CD14-positive monocyte (primary cell): ENCODE results near the gene AOPEP. TPM values are rescaled to one million over a fixed set of nuclear protein-coding genes. Genes with fewer than 3 reads are reported as not detected.

Experiments used
- DNase-seq, 3 donors: peaks; one replicate each; pipeline ENCODE4 v3.0.0-alpha.2; 2011 to 2022
- H2AFZ ChIP-seq: 2 replicates; pipeline ENCODE4 v1.6.0; 2012; ENCODE audit warnings: mild to moderate bottlenecking, low read depth, low read length, inconsistent platforms; ENCODE audit not compliant: insufficient read depth, poor library complexity, severe bottlenecking
- H3K27ac ChIP-seq, 2 donors: 1 replicate in 1 of 2; 2 replicates in 1 of 2; pipeline ENCODE4 v1.5.1; 2012 to 2013; ENCODE audit warnings: low read length in 2 of 2, control low read depth in 1 of 2, inconsistent platforms in 1 of 2, low read depth in 1 of 2, mild to moderate bottlenecking in 1 of 2
- H3K27me3 ChIP-seq, 2 donors: one replicate each; pipeline versions ENCODE4 v1.6.0 to v1.6.1; 2011 to 2013; ENCODE audit warnings: low read length in 2 of 2; ENCODE audit not compliant: control insufficient read depth in 2 of 2, insufficient read depth in 2 of 2
- H3K36me3 ChIP-seq, 2 donors: replicated peaks in 1 of 2; 1 replicate in 1 of 2; 2 replicates in 1 of 2; pipeline versions ENCODE4 v1.5.1 to v1.6.1; 2012 to 2013; ENCODE audit warnings: low read length in 2 of 2, control low read depth in 1 of 2, inconsistent platforms in 1 of 2, mild to moderate bottlenecking in 1 of 2; ENCODE audit not compliant: insufficient read depth in 2 of 2, control insufficient read depth in 1 of 2
- H3K4me1 ChIP-seq, 2 donors: 1 replicate in 1 of 2; 2 replicates in 1 of 2; pipeline versions ENCODE4 v1.5.1 to v1.6.1; 2012 to 2013; ENCODE audit warnings: low read length in 2 of 2, control low read depth in 1 of 2, inconsistent platforms in 1 of 2, mild to moderate bottlenecking in 1 of 2, moderate library complexity in 1 of 2; ENCODE audit not compliant: insufficient read depth in 2 of 2, control insufficient read depth in 1 of 2
- H3K4me2 ChIP-seq: replicated peaks from 2 replicates; pipeline ENCODE3; 2012; ENCODE audit warnings: low read length, moderate library complexity, mild to moderate bottlenecking; ENCODE audit not compliant: poor library complexity, severe bottlenecking; ENCODE audit errors: extremely low read depth
- H3K4me3 ChIP-seq, 3 experiments: fragments of 200-600 bp in 1 of 3; sonication (generic) in 1 of 3; replicated peaks in 1 of 3; 1 replicate in 2 of 3; 2 replicates in 1 of 3; pipeline ENCODE4 v1.5.1; 2011 to 2013; ENCODE audit warnings: low read length in 3 of 3, mild to moderate bottlenecking in 3 of 3, control low read depth in 2 of 3, low read depth in 2 of 3, inconsistent platforms in 1 of 3, moderate library complexity in 1 of 3
- H3K79me2 ChIP-seq: 2 replicates; pipeline ENCODE4 v1.6.0; 2012; ENCODE audit warnings: mild to moderate bottlenecking, control low read depth, inconsistent platforms, low read length, moderate library complexity; ENCODE audit not compliant: insufficient read depth
- H3K9ac ChIP-seq: 2 replicates; pipeline ENCODE4 v1.6.0; 2017; ENCODE audit warnings: low read length, mild to moderate bottlenecking; ENCODE audit not compliant: insufficient read depth, poor library complexity, severe bottlenecking
- H3K9me3 ChIP-seq, 2 donors: replicated peaks in 1 of 2; 1 replicate in 1 of 2; 2 replicates in 1 of 2; pipeline versions ENCODE4 v1.5.1 to v1.6.1; 2012 to 2013; ENCODE audit warnings: low read length in 2 of 2, control low read depth in 1 of 2; ENCODE audit not compliant: control insufficient read depth in 1 of 2, insufficient read depth in 1 of 2
- H4K20me1 ChIP-seq: 2 replicates; pipeline ENCODE4 v1.6.0; 2012; ENCODE audit warnings: mild to moderate bottlenecking, low read length, control low read depth, moderate library complexity; ENCODE audit not compliant: insufficient read depth
- H3K27ac Mint-ChIP-seq, 7 donors: one replicate each; pipeline ENCODE4 v1.8.0; 2020; ENCODE audit warnings: mild to moderate bottlenecking in 7 of 7, mixed read lengths in 7 of 7, moderate library complexity in 6 of 7, inconsistent platforms in 2 of 7
- H3K27me3 Mint-ChIP-seq, 3 donors: one replicate each; pipeline ENCODE4 v1.8.0; 2021 to 2022; ENCODE audit warnings: low read depth in 3 of 3, mild to moderate bottlenecking in 3 of 3, mixed read lengths in 3 of 3, moderate library complexity in 3 of 3, inconsistent platforms in 1 of 3
- H3K36me3 Mint-ChIP-seq, 2 donors: one replicate each; pipeline ENCODE4 v1.8.0; 2020; ENCODE audit warnings: mixed read lengths in 2 of 2, inconsistent platforms in 1 of 2, mild to moderate bottlenecking in 1 of 2
- H3K4me1 Mint-ChIP-seq: one replicate; pipeline ENCODE4 v1.8.0; 2020; ENCODE audit warnings: mild to moderate bottlenecking, mixed read lengths
- H3K4me3 Mint-ChIP-seq, 2 donors: one replicate each; pipeline ENCODE4 v1.8.0; 2020; ENCODE audit warnings: mild to moderate bottlenecking in 2 of 2, mixed read lengths in 2 of 2, moderate library complexity in 1 of 2
- H3K9me3 Mint-ChIP-seq, 7 donors: one replicate each; pipeline ENCODE4 v1.8.0; 2020 to 2022; ENCODE audit warnings: mixed read lengths in 7 of 7, mild to moderate bottlenecking in 6 of 7, moderate library complexity in 6 of 7, inconsistent platforms in 2 of 7
- WGBS: methylation state at CpG from one replicate; pipeline ENCODE4 v1.1.5; 2013; ENCODE audit warnings: missing lambda C conversion rate; ENCODE audit not compliant: insufficient coverage; 5-methylcytosine and 5-hydroxymethylcytosine counted together
- intact Hi-C, 2 donors: fragments of 100-400 bp; cut with micrococcal nuclease; formaldehyde crosslinking; loops; one replicate each; pipeline versions ENCODE4 v1.15.0 to v1.15.1; 2023
- polyA plus RNA-seq, 3 donors: library from polyadenylated mRNA; depleted of rRNA in 1 of 3; unstranded in 2 of 3; stranded (reverse) in 1 of 3; fragments of 300-500 nt in 2 of 3; fragments of >200 nt in 1 of 3; fragmentation: Illumina TruSeq in 2 of 3; gene quantifications; 1 replicate in 2 of 3; 2 replicates in 1 of 3; pipeline ENCODE4 v1.2.3, GENCODE V29; 2012 to 2021
- TF ChIP-seq, protein P1 (sequence below): fragments of 200-600 bp; IDR thresholded peaks from one replicate; pipeline ENCODE4 v1.8.0; 2022; ENCODE audit warnings: antibody characterized with exemption, mild to moderate bottlenecking

Gene AOPEP
- polyA plus RNA-seq, 3 donors = 3.0 to 4.1 (median 3.1) TPM

DNA sequence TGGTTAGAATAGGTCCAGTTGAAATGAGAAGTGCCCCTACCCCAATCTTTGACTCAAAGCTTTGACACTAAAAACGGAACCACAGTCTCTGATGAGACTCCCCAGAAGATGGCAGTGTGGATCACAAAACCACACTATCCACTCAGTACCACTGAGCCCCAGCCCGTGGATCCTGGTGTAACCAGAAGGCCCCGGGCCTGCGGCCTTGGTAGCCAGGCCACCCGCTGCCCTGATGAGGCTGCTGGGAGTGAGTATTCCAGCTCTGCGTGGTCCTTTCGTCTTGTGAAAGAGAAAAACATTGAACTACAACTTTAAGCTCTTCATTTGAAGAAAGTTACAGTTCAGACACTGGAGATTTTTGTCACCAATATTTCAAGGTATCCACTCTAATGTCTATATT lies 45.0 kb upstream of the AOPEP start:
- Histone ChIP-seq H3K4me2 (no peak overlapping the region), H3K79me2 (no peaks in the 10 kb centered on the region), H2AFZ (peak overlapping the region; percentile 62), H3K36me3 (no peaks in the 10 kb centered on the region), H3K4me1 (no peaks in the 10 kb centered on the region), H3K9me3 (peaks cover 0 to 2% of the 10 kb centered on the region in 2 donors), H3K27me3 (peaks cover 2% of the 10 kb centered on the region in 2 donors), H4K20me1 (no peaks in the 10 kb centered on the region), H3K4me3 (no peak overlapping the region), H3K27ac (no peak overlapping the region), H3K9ac (no peak overlapping the region)
- TF ChIP-seq, protein P1, sequence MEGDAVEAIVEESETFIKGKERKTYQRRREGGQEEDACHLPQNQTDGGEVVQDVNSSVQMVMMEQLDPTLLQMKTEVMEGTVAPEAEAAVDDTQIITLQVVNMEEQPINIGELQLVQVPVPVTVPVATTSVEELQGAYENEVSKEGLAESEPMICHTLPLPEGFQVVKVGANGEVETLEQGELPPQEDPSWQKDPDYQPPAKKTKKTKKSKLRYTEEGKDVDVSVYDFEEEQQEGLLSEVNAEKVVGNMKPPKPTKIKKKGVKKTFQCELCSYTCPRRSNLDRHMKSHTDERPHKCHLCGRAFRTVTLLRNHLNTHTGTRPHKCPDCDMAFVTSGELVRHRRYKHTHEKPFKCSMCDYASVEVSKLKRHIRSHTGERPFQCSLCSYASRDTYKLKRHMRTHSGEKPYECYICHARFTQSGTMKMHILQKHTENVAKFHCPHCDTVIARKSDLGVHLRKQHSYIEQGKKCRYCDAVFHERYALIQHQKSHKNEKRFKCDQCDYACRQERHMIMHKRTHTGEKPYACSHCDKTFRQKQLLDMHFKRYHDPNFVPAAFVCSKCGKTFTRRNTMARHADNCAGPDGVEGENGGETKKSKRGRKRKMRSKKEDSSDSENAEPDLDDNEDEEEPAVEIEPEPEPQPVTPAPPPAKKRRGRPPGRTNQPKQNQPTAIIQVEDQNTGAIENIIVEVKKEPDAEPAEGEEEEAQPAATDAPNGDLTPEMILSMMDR = peak; percentile 75
- Mint-ChIP-seq H3K36me3 (no peaks in the 10 kb centered on the region), H3K9me3 (peaks cover 0 to 4% (median 2%) of the 10 kb centered on the region in 7 donors), H3K27ac (peak overlapping the region in 1 of 7 donors; percentile 35), H3K4me1 (no peaks in the 10 kb centered on the region), H3K27me3 (peaks cover 0 to 10% (median 3%) of the 10 kb centered on the region in 3 donors), H3K4me3 (no peak overlapping the region)
- WGBS = 0% methylated on average over 2 of the region's 7 CpGs
- DNase-seq = peak; percentile 52 to 74 (median 68)
- intact Hi-C loops = loop anchor here (2.0 to 10.0 kb wide), 4 partner anchors 446 to 1536 kb away; no protein-coding TSS in a partner anchor

DNA sequence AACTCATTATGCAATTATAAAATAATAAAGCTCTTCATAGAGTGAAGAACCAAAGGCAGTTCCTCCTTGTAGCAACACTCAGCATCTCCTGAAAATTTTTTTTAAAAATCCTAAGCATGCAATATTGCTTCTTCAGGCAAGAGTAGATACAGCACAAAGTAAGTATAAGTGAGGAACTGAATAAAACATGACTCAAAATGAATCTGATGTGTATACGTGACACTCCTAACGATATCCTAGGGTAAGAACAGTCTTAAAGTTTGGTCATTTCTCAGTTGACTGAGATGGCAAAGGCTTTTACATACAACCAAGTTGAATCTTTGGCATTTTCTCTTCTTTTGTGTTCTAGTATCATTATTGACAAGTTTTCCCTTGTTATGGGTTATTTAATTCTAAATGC lies 41.1 kb upstream of the AOPEP start:
- Histone ChIP-seq H3K9ac (no peak overlapping the region), H3K27me3 (no peaks in the 10 kb centered on the region), H3K4me2 (no peak overlapping the region), H3K79me2 (no peaks in the 10 kb centered on the region), H4K20me1 (no peaks in the 10 kb centered on the region), H3K9me3 (no peaks in the 10 kb centered on the region), H3K4me3 (no peak overlapping the region), H2AFZ (no peak overlapping the region), H3K4me1 (no peaks in the 10 kb centered on the region), H3K36me3 (no peaks in the 10 kb centered on the region), H3K27ac (no peak overlapping the region)
- Mint-ChIP-seq H3K4me3 (no peak overlapping the region), H3K36me3 (no peaks in the 10 kb centered on the region), H3K4me1 (no peaks in the 10 kb centered on the region), H3K27ac (no peak overlapping the region), H3K27me3 (peaks cover 4 to 8% (median 5%) of the 10 kb centered on the region in 3 donors), H3K9me3 (no peaks in the 10 kb centered on the region)
- DNase-seq = no peak
- intact Hi-C loops = loop anchor here in 1 of 2 donors (10.0 kb wide), 1 partner anchor 1529 kb away; no protein-coding TSS in a partner anchor
- no CpG with 5 or more reads among the region's 2 CpGs for WGBS
- TF ChIP-seq, protein P1 = no peak
